Right lobe of liver (tissue), 4 donors: ENCODE measurements around the gene RPS6KA5.

Source experiments
- POLR2A ChIP-seq: fragments of 450-650 bp; IDR thresholded peaks from one replicate; pipeline ENCODE4 v1.6.1; 2017; ENCODE audit warnings: antibody characterized with exemption, mild to moderate bottlenecking
- TF ChIP-seq, protein P1 (sequence below), 4 donors: fragments of 200-600 bp in 3 of 4; fragments of 450-650 bp in 1 of 4; IDR thresholded peaks; one replicate each; pipeline versions ENCODE4 v1.5.1 to v1.8.0; 2016 to 2022; ENCODE audit warnings: antibody characterized with exemption in 4 of 4, mild to moderate bottlenecking in 2 of 4
- donor health status: DM: no; HTN: no; CAD: no.
- donor health status: DM: no; HTN: no; CAD: no.
- donor health status: DM: no; HTN: yes; CAD: no.

DNA sequence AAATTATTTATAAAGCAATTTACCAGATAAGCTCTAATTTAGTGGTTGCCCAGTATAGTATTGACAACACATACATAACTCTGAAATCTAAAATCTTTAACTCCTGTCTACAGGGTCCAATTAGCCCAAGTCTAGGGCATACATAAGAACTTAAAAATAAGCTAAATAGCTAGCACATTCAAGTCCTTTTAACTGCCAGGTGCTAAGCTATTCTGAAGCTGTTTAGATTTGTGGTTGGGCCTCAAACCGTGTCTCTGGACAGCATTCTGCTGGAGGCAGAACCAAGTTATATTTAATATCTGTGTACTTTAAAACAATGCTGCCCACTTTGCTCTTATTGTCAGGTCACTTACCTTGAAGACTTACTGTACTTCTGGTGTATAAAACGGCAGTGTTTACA, 19.0 kb downstream of the RPS6KA5 start:
- TF ChIP-seq, protein P1, sequence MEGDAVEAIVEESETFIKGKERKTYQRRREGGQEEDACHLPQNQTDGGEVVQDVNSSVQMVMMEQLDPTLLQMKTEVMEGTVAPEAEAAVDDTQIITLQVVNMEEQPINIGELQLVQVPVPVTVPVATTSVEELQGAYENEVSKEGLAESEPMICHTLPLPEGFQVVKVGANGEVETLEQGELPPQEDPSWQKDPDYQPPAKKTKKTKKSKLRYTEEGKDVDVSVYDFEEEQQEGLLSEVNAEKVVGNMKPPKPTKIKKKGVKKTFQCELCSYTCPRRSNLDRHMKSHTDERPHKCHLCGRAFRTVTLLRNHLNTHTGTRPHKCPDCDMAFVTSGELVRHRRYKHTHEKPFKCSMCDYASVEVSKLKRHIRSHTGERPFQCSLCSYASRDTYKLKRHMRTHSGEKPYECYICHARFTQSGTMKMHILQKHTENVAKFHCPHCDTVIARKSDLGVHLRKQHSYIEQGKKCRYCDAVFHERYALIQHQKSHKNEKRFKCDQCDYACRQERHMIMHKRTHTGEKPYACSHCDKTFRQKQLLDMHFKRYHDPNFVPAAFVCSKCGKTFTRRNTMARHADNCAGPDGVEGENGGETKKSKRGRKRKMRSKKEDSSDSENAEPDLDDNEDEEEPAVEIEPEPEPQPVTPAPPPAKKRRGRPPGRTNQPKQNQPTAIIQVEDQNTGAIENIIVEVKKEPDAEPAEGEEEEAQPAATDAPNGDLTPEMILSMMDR (IDR thresholded peaks at IDR 0.05) = no peak
- no peak for TF ChIP-seq POLR2A
